Activated CD4-positive, alpha-beta T cell treated with anti-CD3 and anti-CD28 coated beads, Interleukin-2, amount 50 U/mL, for 1 hour (primary cell): Measurements from ENCODE around the gene FBRSL1.
"Not testable (repeated sequence)": the region's sequence is repeated elsewhere in the genome, so short reads cannot be mapped to it uniquely, and the experiment has no call there.

Experiments
- DNase-seq: peaks from one replicate; pipeline ENCODE4 v3.0.0-alpha.2; 2020

The FBRSL1 gene

DNA sequence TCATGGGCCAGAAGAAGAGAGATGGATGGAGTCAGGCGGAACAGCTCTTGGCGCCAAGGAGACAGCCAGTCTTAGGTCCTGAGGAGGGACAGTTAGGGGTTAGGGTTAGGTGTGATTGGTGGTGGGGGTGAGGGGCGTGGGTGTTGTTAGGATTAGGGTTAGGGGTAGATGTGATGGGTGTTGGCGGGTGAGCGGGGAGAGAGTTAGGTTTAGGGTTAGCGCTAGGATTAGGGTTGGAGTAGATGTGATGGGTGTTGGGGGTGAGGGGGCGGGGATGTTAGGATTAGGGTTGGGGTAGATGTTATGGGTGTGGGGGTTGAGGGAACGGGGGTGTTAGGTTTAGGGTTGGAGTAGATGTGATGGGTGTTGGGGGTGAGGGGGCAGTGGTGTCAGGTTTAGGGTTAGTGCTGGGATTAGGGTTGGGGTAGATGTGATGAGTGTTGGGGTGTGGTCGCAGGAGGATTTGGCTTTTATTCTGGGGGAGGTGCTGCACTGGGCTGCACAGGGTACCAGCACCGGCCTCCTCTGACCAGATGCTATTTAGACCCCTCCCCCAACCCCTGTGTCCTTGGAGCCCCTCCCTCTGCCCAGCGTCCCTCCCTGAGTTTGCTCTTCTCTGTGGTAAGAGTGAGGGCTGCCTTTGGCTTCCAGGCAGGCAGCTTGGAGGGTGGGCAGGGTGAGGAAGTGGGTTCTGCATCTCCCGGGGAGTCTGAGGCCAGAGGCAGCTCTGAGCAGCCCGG is 35.6 kb upstream of the FBRSL1 start:
- DNase-seq, result no peak

- no peak for DNase-seq
Measured at GRCh38 chr12:132454933-132455418, 35.0 kb upstream of the FBRSL1 start.

DNA sequence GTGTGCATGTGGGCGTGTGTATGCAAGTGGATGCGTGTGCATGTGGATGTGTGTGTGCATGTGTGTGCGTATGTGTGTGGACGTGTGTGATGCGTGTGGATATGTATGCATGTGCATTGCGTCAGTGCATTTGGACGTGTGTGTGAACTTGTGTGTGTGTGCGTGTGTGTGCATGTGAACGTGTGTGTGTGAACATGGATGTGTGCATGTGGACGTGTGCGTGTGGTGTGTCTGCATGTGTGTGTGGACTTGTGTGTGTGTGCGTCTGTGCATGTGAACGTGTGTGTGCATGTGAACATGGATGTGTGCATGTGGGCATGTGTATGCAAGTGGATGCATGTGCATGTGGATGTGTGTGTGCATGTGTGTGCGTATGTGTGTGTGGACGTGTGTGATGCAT is 34.4 kb upstream of the FBRSL1 start:
- no peak for DNase-seq

DNA sequence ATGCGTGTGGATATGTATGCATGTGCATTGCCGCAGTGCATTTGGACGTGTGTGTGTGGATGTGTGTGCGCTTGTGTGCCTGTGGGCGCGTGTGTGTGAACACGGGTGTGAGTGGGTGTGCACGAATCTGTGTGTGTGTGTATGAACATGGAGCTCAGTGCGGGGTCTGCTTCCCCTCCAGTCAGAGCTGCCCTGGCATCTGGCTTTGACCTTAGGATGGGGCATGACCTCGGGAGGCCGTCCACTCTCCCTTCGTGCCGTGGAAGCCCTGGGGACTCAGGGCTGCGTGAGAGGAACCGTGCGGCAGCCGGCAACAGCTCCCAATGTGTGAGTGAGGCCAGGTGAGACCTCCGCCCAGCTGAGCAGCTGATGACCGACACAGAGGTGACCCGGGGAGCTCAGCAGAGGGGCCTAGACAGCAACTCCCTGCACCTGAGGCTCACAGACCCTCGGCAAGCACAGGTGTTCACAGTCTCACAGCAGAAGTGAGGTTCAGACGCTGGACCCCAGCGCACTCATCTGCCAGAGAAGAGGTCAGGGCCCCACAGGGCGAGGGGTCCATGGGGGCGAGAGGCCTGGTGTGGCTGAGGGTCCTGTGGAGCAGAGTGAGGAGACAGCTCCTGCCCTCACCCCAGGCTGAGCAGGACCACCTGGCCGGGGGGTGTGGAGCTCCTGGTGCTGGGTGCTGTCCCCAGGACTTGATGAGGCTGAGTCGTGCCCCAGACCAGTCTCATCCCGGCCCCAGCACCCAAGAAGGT is 33.6 kb upstream of the FBRSL1 start:
- no peak for DNase-seq

DNA sequence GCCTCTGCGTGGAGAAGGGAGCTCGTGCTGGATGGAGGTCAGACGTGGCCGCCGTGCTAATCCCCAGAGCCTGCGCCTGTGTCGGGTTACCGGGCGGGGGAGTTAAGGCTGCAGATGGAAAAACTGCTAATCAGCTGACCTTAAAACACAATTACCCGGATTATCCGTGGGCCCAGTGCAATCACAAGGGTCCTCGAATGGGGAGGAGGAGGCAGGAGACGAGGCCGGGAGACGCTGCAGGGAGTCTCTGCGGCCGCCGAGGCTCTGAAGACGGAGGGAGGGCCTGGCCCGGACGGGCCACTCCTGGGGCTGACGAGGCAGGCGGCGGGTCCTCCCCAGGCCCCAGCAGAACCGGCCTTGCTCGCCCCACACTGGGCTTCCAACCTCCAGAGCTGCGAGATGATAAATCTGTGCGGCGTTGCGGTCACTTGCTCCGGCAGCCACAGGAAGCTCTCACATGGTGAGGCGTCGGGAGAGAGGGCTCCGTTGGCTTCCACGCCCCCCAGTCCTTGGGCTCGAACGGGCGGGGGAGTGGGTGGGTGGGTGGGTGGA is 32.9 kb upstream of the FBRSL1 start:
- DNase-seq, result no peak

DNA sequence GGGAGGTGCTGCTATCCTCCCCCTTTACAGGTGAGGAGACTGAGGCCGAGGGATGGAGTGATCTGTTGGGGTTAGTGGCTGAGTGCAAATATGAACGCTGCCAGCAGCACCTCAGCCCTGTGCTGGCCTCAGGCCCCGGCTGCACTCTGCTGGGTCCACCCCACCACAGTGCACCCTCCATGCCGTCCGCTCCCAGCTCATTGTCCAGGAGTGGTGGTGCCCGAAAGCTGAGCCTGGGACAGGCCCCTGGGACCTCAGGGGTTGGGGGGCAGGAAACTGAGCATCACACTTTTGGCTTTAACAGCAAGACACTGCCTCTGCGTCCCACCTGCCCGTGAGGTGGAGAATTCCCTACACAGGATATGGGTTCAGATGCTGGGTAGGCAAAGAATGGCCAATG is 31.5 kb upstream of the FBRSL1 start:
- no peak for DNase-seq

DNA sequence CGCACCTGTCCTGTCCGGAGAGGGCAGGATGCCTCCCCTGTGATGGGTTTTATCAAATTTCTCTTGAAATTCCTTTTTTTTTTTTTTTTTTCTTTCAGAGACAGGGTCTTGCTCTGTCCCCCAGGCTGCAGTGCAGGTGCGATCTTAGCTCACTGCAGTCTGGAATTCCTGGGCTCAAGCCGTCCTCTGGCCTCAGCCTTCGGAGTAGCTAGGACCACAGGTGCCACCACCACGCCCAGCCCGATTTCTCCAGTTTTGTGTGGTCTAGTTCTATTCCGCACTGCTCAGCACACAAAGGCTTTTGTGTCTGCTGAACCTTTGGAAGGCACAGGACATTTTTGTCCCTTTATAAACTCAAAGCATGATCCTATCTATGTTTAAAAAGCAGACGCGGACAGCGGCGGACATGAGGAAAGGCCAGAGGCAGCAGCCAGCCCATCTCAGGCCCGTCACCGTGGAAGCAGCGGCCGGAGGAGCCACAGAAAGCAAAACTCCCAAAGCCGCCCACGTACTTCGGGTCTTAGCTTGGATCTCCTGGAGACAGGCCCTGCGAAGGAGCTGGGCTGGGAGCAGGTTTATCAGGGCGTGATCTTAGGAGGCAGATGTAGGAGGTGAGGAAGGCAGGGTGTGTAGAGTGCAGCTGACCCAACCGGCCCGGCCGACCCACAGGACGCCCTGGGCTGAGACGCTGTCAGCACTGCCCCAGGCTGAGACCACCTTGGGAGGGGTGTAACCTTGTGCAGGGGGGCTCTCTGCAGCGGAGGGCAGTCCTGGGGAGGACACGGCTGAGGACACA is 30.9 kb upstream of the FBRSL1 start:
- DNase-seq, result no peak

- no peak for DNase-seq
Measured at GRCh38 chr12:132460571-132460970, 29.4 kb upstream of the FBRSL1 start.

- no peak for DNase-seq
Measured at GRCh38 chr12:132461526-132461925, 28.4 kb upstream of the FBRSL1 start.

- no peak for DNase-seq
Measured at GRCh38 chr12:132462788-132463187, 27.2 kb upstream of the FBRSL1 start.

- DNase-seq, result not testable (repeated sequence)
Measured at GRCh38 chr12:132463284-132463924, 26.5 kb upstream of the FBRSL1 start.

- not testable (repeated sequence) for DNase-seq
Measured at GRCh38 chr12:132464304-132464703, 25.6 kb upstream of the FBRSL1 start.

- DNase-seq, result no peak
Measured at GRCh38 chr12:132464820-132465219, 25.1 kb upstream of the FBRSL1 start.

DNA sequence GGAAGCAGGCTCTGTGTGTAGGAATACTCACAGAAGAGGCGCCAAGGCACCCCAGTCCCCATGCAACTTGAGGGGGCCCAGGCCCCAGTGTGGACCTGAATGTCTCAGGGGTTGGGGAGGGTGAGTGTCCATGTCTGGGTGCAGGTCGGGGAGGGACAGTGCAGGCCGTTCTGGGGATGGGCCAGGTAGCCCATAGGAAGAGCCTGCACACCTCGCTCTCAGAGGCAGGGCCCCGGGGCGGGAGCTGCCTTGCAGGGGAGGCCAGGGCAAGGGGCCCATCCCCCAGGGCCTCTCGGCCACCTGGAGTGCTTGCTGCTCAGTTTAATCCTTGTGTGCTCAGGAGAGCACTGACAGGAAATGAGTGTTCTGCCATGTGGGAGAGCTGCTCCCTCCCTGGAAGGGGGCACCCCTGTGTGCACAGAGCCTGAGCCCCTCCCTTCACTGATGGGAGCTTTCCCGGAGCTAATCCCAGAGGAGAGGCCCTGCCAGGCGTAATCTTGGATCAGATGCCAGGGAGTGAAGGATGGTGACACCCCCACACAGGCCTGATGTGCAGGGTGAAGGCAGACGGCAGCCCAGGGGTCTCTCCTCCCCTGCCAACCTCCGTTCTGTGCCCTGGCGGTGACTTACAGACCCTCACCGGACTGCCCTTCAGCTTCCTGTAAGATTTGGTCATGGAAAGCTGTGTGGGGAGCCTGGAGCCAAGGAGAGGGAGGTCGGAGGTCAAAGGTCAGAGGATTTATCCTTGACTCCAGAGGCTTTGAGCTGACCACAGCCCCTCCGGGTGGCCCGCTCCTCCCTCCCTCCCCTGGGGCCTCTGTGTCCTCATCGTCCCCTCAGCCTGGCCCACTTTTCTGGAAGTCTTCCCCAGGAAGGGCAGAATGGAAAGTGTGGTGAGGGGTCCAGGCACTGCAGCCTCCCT is 24.4 kb upstream of the FBRSL1 start:
- no peak for DNase-seq

GRCh38 chr12:132466241-132467201 is 23.4 kb upstream of the FBRSL1 start:
- no peak for DNase-seq

DNA sequence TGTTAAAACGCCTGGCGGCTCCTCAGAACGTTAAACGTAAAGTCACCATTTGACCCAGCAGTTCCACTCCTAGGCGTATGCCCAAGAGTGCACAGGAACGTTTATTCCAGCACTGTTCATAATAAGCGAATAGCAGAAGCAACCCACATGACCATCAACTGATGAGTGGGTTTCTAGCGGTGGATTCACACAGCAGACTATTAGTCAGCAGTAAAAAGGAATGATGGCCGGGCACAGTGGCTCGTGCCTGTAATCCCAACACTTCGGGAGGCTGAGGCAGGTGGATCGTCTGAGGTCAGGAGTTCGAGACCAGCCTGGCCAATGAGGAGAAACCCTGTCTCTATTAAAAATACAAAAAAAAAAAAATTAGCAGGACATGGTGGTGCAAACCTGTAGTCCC is 22.4 kb upstream of the FBRSL1 start:
- DNase-seq, result no peak

- no peak for DNase-seq
Measured at GRCh38 chr12:132469423-132469822, 20.5 kb upstream of the FBRSL1 start.

GRCh38 chr12:132470397-132470796 is 19.6 kb upstream of the FBRSL1 start:
- DNase-seq, result no peak

DNA sequence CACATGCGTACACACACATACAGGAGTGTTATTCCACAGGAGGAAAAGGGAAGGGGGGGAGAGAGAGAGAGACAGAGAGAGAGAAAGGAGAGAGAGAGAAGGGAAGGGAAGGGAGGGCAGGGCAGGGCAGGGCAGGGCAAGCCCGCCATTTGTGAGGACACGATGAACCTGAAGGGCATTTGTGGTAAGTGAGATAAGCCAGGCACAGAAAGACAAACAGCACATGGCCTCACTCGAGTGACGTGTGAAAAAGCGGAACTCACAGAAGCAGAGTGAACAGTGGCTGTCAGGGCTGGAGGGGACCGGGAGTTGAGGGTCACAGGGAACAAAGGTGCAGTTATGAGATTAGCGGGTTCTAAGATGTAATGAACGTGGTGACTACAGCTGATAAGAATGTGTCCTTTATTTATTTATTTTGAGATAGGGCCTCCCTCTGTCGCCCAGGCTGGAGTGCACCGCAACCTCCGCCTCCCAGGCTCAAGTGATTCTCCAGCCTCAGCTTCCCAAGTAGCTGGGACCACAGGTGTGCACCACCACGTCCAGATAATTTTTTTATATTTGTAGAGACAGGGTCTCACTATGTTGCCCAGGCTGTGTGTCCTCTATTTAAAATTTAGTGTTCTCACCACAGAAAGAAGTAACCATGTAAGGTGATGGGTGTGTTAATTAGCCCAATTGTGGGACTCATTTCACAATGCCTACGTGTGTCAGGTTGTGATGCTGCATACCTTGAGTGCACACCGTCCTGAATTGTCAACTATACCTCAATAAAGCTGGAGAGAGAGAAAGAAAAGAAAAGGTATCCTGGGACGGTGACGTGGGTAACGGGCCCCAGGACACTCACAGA is 18.7 kb upstream of the FBRSL1 start:
- DNase-seq, result no peak
